ENCODE results near the gene EIF3L.

Gene EIF3L

GRCh38 chr22:37854946-37855345 is 5.7 kb downstream of the EIF3L start:
- DNase-seq, result no peak
- ATAC-seq, result no peak

GRCh38 chr22:37855462-37855861 is 6.2 kb downstream of the EIF3L start:
- ATAC-seq (no peak), DNase-seq (no peak)

GRCh38 chr22:37860796-37861421 is 11.7 kb downstream of the EIF3L start:
- DNase-seq, result no peak
- ATAC-seq, result no peak

- ATAC-seq (peak; percentile 28), DNase-seq (no peak)
These were observed 13.5 kb downstream of the EIF3L start for GRCh38 chr22:37862570-37863325.

- ATAC-seq (no peak), DNase-seq (no peak)
These were observed 16.3 kb downstream of the EIF3L start for GRCh38 chr22:37865510-37865909.

- ATAC-seq (no peak), DNase-seq (no peak)
These were observed 21.1 kb downstream of the EIF3L start for GRCh38 chr22:37870273-37870672.

GRCh38 chr22:37880668-37881440 is 31.6 kb downstream of the EIF3L start:
- DNase-seq, result no peak
- ATAC-seq, result no peak

GRCh38 chr22:37884420-37884819 is 35.2 kb downstream of the EIF3L start:
- DNase-seq (no peak), ATAC-seq (no peak)

GRCh38 chr22:37887584-37888378 is 38.6 kb downstream of the EIF3L start:
- no peak for ATAC-seq
- DNase-seq, result no peak

GRCh38 chr22:37891926-37892325 is 42.7 kb downstream of the EIF3L start:
- no peak for ATAC-seq
- no peak for DNase-seq

GRCh38 chr22:37892566-37893335 is 43.5 kb downstream of the EIF3L start:
- DNase-seq (no peak), ATAC-seq (no peak)

GRCh38 chr22:37893583-37893983 is 44.4 kb downstream of the EIF3L start:
- ATAC-seq (no peak), DNase-seq (no peak)

GRCh38 chr22:37894939-37895670 is 45.9 kb downstream of the EIF3L start:
- ATAC-seq, result no peak
- DNase-seq, result no peak

GRCh38 chr22:37896181-37896592 is 47.0 kb downstream of the EIF3L start:
- ATAC-seq (peak; percentile 79), DNase-seq (peak; percentile 28)

- DNase-seq, result no peak
- no peak for ATAC-seq
These were observed 47.7 kb downstream of the EIF3L start for GRCh38 chr22:37896939-37897338.

- ATAC-seq, result no peak
- no peak for DNase-seq
These were observed 48.6 kb downstream of the EIF3L start for GRCh38 chr22:37897807-37898206.

- no peak for DNase-seq
- no peak for ATAC-seq
These were observed 49.4 kb downstream of the EIF3L start for GRCh38 chr22:37898441-37899181.

- ATAC-seq, result peak; percentile 70
These were observed 55.6 kb downstream of the EIF3L start for GRCh38 chr22:37904572-37905533.

More at GRCh38 chr22:37904572-37905533, 55.6 kb downstream of the EIF3L start:
- DNase-seq, result peak; percentile 52

Measured in stimulated activated naive CD8-positive, alpha-beta T cell treated with anti-CD3 and anti-CD28 coated beads, Interleukin-15, Interleukin-2, amounts not matched to agents 100 U/mL and 50 U/mL, for 24 hours (primary cell).